Activated naive CD8-positive, alpha-beta T cell treated with anti-CD3 and anti-CD28 coated beads for 36 hours (primary cell): ENCODE data around the gene NEDD4. TPM values are rescaled to one million over a fixed set of nuclear protein-coding genes. Genes with fewer than 3 reads are reported as not detected.
"Not testable (repeated sequence)": the region's sequence is repeated elsewhere in the genome, so short reads cannot be mapped to it uniquely, and the experiment has no call there.

Experiments
- DNase-seq: peaks from one replicate; pipeline ENCODE4 v3.0.0; 2021
- H3K27ac Mint-ChIP-seq: one replicate; pipeline ENCODE4 v1.8.0; 2022; ENCODE audit warnings: mild to moderate bottlenecking, moderate library complexity, mixed read lengths
- H3K27me3 Mint-ChIP-seq: one replicate; pipeline ENCODE4 v1.8.0; 2022; ENCODE audit warnings: mild to moderate bottlenecking, mixed read lengths
- H3K36me3 Mint-ChIP-seq: one replicate; pipeline ENCODE4 v1.8.0; 2021; ENCODE audit warnings: mild to moderate bottlenecking, mixed read lengths
- H3K4me1 Mint-ChIP-seq: one replicate; pipeline ENCODE4 v1.8.0; 2021; ENCODE audit warnings: mixed read lengths
- H3K4me3 Mint-ChIP-seq: one replicate; pipeline ENCODE4 v1.8.0; 2022; ENCODE audit warnings: mild to moderate bottlenecking, moderate library complexity, mixed read lengths
- H3K9me3 Mint-ChIP-seq: one replicate; pipeline ENCODE4 v1.8.0; 2022; ENCODE audit warnings: mixed read lengths
- total RNA-seq, 2 experiments: library from RNA; stranded (reverse); gene quantifications; one replicate each; pipeline ENCODE4 v1.2.3, GENCODE V29; 2021

Gene NEDD4
- total RNA-seq, 2 experiments from 2014 or later, result 13.3 to 15.4 TPM

DNA sequence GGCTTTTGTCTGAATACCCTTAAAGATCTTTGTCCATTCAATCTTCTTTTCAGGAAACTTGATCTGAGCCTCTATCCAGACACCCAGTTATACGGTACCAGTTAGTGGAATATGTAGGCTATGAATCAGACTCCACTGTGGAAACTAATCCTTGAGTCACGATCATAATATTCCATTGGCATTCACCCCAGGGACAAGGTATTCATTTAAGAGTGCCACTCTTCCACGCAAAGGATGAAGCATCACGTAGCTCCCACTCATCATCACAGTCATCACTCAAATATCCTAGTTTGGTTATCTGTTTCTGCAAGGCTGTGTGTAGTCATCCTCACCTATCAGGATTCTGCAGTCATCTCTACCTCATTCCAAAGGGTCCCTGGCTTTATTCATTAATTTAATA lies 85.6 kb downstream of the NEDD4 start:
- no peak for DNase-seq
- Mint-ChIP-seq H3K27me3 (no peaks in the 10 kb centered on the region), H3K4me1 (no peaks in the 10 kb centered on the region), H3K27ac (no peak overlapping the region), H3K36me3 (peaks cover 2% of the 10 kb centered on the region), H3K4me3 (no peak overlapping the region), H3K9me3 (no peaks in the 10 kb centered on the region)

DNA sequence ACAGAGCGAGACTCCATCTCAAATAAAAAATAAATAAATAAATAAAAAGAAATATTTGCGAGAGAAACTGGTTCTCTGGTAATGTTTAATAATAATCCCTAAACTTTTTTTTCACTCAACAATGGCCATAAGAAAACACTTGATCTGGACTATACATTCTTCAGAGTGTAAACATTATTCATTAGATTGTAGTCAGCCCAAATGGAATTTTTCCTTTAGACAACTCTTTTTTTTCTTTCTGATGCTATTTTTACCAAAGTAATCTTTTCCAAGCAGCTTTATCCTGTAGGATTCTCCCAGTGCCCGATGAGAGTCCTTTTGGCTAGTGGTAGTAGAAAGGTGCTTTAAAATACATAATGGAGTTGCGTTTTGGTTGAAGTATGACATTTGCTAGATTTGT lies 90.4 kb downstream of the NEDD4 start:
- H3K27ac Mint-ChIP-seq, result no peak overlapping the region
- no peaks in the 10 kb centered on the region for H3K4me1 Mint-ChIP-seq
- DNase-seq, result no peak
- peaks cover 2% of the 10 kb centered on the region for H3K36me3 Mint-ChIP-seq
- H3K27me3 Mint-ChIP-seq, result no peaks in the 10 kb centered on the region
- no peak overlapping the region for H3K4me3 Mint-ChIP-seq
- H3K9me3 Mint-ChIP-seq, result no peaks in the 10 kb centered on the region

DNA sequence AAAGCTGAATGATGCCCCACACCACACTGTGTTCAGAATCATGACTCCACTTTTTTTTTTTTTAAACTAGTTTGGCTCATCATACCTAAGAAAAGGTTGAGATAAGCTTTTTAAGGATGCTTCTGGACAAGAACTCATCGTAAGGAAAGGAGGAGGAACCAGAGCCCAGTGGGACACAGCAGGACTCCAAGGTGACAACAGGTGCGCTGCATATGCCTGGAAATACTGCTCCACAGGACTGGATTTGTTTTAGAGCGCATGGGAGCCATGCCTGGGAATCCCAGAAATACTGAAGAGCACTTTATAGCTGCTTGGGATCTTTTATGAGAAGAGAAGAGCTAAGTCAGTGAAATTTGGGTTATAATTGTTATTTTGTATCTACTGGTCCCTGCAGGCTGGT lies 93.4 kb downstream of the NEDD4 start:
- no peaks in the 10 kb centered on the region for H3K36me3 Mint-ChIP-seq

DNA sequence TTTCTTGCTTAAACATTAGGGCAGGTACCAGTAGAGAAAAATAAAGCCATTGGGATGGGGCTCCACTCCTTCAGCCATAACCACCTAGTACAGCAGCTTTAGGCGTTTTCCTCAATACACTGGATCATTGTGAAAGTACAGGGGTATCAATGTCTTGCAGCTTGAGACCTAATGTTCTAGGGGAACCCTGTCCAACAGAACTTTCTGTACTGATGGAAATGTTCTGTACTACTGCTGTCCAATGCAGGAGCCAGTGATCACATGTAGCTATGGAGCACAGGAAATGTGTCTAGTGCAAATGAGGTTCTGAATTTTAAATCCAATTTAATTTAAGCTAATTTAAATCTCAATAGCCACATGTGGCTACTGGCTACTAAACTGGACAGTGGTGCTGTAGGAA lies 93.9 kb downstream of the NEDD4 start:
- H3K27ac Mint-ChIP-seq, result no peak overlapping the region
- H3K4me3 Mint-ChIP-seq, result no peak overlapping the region
- no peaks in the 10 kb centered on the region for H3K27me3 Mint-ChIP-seq
- no peaks in the 10 kb centered on the region for H3K9me3 Mint-ChIP-seq
- no peak for DNase-seq
- H3K4me1 Mint-ChIP-seq, result peaks cover 7% of the 10 kb centered on the region
- H3K36me3 Mint-ChIP-seq, result no peaks in the 10 kb centered on the region

More for the DNA sequence above, 93.4 kb downstream of the NEDD4 start:
- Mint-ChIP-seq H3K4me3 (no peak overlapping the region), H3K4me1 (peaks cover 6% of the 10 kb centered on the region), H3K27me3 (no peaks in the 10 kb centered on the region), H3K27ac (no peak overlapping the region), H3K9me3 (no peaks in the 10 kb centered on the region)
- no peak for DNase-seq

DNA sequence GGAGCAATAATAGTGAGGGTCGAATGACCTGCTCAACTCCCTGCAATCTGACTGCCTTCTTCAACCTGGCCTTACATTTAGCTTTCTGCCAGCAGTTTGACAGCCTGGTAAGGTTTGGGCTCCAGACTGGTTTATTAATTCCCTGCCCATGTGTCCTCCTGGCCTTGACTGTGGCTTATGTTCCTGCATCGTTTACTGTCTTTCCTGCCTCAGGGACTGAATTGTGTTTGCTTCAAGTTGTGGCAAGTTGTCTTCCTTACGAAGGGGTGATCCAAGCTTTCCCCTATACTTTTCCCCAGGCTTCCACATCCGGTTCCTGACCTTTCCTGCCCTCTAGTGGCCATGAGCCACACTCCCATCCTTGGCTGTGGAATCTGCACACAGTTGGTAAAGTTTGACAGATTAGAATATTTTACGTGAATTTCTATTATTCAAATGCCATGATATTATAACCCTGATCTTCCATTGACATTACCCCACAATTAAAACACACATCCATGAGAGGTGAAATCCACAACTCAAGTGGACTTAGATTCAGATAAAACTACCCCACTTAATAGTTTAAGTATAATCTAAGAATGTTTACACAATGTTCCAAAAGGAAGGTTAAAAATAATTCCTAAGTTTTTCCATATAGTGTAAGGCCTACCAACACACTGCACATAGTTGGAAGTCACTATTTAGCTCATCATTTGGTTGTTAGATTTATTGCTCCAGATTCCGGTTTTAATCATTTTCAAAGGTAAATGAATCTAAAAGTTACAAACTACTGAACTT lies 95.7 kb downstream of the NEDD4 start:
- H3K4me3 Mint-ChIP-seq, result no peak overlapping the region
- H3K36me3 Mint-ChIP-seq, result no peaks in the 10 kb centered on the region
- no peak overlapping the region for H3K27ac Mint-ChIP-seq
- H3K4me1 Mint-ChIP-seq, result peaks cover 10% of the 10 kb centered on the region
- DNase-seq, result no peak
- no peaks in the 10 kb centered on the region for H3K27me3 Mint-ChIP-seq
- H3K9me3 Mint-ChIP-seq, result no peaks in the 10 kb centered on the region

DNA sequence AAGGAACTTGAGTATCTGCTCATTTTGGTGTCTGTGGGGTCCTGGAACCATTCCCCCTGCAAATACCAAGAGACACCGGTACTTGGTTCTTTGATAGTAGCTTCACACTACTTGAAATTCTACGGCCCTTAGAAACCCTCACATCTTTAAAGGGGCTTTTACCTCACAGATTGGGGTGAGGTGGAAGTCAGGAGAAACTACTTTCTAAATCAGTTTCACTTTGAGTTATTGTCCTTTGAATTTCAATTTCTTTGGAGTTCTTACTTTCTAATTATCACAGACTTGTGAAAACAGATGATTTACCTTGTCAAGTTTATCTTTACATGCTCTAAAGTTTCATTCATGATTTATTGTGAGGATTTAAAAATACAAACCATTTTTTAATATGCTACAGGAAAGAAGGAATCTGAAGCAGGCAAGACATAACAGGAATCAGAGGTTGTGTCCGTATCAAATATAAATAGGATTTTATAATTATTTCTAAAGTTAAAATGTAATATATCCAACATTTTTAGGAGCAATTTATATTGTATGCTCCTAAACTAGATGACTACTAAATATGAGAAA lies 98.9 kb downstream of the NEDD4 start:
- Mint-ChIP-seq H3K9me3 (no peaks in the 10 kb centered on the region), H3K27ac (no peak overlapping the region), H3K4me3 (no peak overlapping the region), H3K36me3 (no peaks in the 10 kb centered on the region), H3K4me1 (peaks cover 10% of the 10 kb centered on the region), H3K27me3 (no peaks in the 10 kb centered on the region)
- DNase-seq, result no peak

DNA sequence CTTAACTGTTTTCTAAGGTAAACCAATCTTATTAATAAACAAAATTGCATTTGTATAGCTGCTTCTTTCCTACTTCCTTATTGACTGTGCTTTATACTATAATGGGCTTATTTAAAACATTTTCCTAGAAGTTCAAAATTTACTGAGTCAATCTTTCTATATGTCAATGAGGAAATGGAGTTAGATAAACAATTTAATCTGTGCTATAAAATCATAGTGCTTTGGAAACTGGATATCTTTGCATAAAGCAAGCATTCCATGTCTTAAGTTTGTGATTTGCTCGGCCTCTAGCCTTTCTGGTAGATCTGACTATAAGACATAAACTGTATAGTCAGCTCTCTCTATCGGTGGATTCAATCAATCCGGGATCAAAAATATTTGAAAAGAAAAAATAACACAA lies 99.6 kb downstream of the NEDD4 start:
- Mint-ChIP-seq H3K4me1 (peaks cover 10% of the 10 kb centered on the region), H3K9me3 (peaks cover 1% of the 10 kb centered on the region), H3K36me3 (no peaks in the 10 kb centered on the region), H3K27me3 (no peaks in the 10 kb centered on the region), H3K4me3 (no peak overlapping the region), H3K27ac (no peak overlapping the region)
- DNase-seq, result no peak

DNA sequence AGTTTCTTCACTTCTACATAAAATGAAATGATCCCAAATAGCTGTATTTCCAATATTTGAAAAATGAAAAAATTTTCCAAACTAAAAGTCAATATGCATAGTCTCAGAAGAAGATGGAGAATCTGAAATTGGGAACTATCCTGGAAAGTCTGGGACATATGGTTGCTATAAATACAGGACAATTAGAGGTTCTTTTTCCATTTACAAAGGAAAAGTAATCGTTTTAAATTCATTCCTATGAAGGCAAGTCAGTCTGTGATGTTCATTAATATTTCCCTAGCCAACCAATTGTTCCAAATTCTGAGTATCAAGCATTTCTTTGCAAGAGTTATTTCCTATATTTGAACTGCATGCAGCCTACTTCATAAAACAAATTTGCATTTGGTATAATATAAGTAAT lies 102.2 kb downstream of the NEDD4 start:
- Mint-ChIP-seq H3K4me3 (no peak overlapping the region), H3K9me3 (peaks cover 18% of the 10 kb centered on the region)

DNA sequence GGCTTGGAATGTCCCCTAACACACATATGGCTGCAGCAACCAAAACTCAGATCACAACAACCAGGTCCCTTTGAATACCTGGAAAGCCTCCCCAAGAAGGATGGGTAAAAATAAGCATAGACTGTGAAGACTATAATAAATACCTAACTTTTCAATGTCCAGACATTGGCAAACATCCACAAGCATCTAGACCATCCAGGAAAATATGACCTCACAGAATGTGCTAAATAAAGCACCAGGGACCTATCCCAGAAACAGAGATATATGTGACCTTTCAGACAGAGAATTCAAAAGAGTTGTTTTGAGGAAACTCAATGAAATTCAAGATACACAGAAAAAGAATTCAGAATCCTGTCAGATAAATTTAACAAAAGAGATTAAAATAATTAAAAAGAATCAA lies 109.2 kb downstream of the NEDD4 start:
- Mint-ChIP-seq H3K4me1 (no peaks in the 10 kb centered on the region), H3K27me3 (no peaks in the 10 kb centered on the region), H3K9me3 (peaks cover 24% of the 10 kb centered on the region), H3K27ac (no peak overlapping the region), H3K4me3 (no peak overlapping the region), H3K36me3 (peaks cover 1% of the 10 kb centered on the region)
- DNase-seq, result no peak

More for the DNA sequence above, 102.2 kb downstream of the NEDD4 start:
- no peak overlapping the region for H3K27ac Mint-ChIP-seq
- peaks cover 10% of the 10 kb centered on the region for H3K4me1 Mint-ChIP-seq
- no peak for DNase-seq
- no peaks in the 10 kb centered on the region for H3K27me3 Mint-ChIP-seq
- peaks cover 1% of the 10 kb centered on the region for H3K36me3 Mint-ChIP-seq

DNA sequence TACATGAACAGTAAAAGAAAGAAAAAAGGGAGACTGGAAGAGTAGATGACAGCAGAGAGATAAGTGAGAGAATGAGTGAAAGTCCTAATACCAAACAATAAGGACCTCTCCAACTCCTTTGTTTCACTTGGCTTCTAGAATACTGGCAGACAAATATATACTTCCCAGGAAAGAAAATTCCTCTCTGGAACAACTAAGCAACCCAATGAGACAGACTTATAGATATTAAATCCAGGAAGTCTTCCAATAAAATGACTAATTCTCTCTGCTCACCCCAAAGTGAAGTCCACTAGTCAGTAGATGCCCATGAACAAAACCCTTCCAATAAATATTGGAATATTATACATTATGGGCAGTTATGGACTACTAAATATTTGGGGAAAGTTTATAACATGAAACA lies 114.2 kb downstream of the NEDD4 start:
- no peaks in the 10 kb centered on the region for H3K36me3 Mint-ChIP-seq

DNA sequence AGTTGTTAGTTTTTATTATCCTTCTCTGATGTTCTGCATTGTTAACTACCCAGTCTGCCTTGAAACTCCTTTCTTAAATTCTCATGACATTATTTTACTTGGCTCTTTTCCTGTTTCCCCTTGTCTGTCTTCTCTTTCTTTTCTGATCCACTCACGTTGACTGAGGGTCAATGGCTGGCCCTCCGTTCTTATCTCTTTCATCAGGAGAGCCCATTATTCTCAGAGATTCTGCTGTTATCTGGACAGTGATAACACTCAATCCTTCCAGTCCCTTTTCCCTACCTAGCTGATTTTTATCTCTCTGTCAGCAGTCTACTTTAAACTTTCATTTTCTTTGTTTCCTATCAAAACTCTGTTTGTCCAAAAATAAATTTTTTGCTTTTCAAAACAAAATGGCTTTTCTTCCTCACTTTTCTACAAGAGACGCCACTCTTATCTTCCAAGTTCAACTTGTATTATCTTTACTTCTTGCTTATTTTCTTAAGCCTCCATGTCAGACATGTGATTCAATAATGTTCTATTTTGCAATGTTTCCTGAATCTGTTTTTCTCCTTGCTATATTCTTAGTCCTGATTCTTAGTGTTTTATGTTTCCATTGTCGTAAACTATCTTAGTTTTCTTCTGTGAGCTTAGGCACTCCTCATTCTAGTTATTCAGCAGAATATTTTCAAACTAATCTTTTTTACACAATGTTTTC lies 120.2 kb downstream of the NEDD4 start:
- Mint-ChIP-seq H3K4me3 (no peak overlapping the region), H3K36me3 (no peaks in the 10 kb centered on the region), H3K27ac (no peak overlapping the region), H3K27me3 (no peaks in the 10 kb centered on the region), H3K9me3 (no peaks in the 10 kb centered on the region), H3K4me1 (peaks cover 2% of the 10 kb centered on the region)
- no peak for DNase-seq

More for the DNA sequence above, 114.2 kb downstream of the NEDD4 start:
- no peak for DNase-seq
- Mint-ChIP-seq H3K27ac (no peak overlapping the region), H3K27me3 (no peaks in the 10 kb centered on the region), H3K4me3 (no peak overlapping the region), H3K9me3 (no peaks in the 10 kb centered on the region), H3K4me1 (no peaks in the 10 kb centered on the region)

DNA sequence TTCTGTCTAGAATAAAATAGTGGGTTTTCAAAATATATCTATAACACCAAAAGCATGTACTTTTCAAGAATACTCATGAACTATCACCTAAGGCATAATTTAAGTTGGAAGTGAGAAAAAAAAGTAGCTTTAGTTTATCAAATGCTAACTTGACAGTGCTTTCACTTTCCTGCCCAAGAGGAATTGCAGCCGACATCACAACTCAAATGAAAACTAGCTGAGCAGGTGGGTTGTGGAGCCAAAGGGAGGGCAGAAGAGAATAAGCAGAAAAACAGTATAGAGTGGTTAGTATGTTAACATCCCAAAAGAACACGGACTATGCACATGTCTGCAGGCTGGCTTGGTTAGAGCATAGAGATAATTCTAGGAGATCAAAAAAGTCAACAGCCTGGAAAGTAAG lies 120.9 kb downstream of the NEDD4 start:
- Mint-ChIP-seq H3K4me1 (peaks cover 2% of the 10 kb centered on the region), H3K27me3 (no peaks in the 10 kb centered on the region), H3K27ac (no peak overlapping the region), H3K4me3 (no peak overlapping the region), H3K9me3 (no peaks in the 10 kb centered on the region), H3K36me3 (no peaks in the 10 kb centered on the region)
- DNase-seq, result no peak

DNA sequence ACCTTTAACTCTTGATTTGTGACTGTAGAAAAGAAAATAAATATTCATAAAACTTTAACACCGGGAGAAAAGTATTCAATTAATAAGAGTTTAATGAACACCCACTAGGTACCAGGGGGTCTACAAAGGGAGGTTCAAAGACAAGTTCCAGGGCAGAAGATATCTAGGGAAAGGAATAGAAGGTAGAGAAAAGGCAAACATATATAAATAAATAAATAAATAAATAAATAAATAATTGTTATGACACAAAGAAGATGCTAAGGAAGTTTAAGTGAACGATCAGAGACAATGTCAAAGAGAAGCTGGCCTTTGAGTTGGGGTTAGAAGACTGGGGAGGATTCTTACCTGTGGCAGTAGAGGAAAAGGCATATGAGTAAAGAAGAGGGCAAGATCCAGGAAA lies 123.8 kb downstream of the NEDD4 start:
- Mint-ChIP-seq H3K36me3 (no peaks in the 10 kb centered on the region), H3K27ac (no peak overlapping the region), H3K4me3 (no peak overlapping the region), H3K9me3 (no peaks in the 10 kb centered on the region), H3K27me3 (no peaks in the 10 kb centered on the region), H3K4me1 (peaks cover 2% of the 10 kb centered on the region)
- no peak for DNase-seq

DNA sequence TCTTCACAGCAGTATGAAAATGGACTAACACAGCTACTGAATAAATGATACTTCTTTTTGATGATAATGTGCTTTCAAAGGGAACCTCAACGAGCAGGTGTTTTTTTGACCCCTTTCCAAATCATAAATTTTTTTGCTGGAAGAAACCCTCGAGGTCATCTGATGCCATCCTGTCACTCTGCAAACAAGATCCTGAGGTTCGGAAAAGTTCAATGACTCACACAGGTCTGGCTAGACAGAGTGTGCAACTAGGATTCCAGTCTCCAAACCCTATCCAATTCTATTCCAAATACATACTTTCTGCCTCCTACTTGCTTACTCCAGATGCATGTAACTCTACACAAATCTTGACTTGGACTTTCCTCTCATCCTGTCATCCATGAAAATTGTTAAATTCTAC lies 124.7 kb downstream of the NEDD4 start:
- Mint-ChIP-seq H3K4me3 (no peak overlapping the region), H3K4me1 (peaks cover 2% of the 10 kb centered on the region), H3K9me3 (no peaks in the 10 kb centered on the region), H3K36me3 (no peaks in the 10 kb centered on the region), H3K27ac (no peak overlapping the region), H3K27me3 (no peaks in the 10 kb centered on the region)
- DNase-seq, result no peak

DNA sequence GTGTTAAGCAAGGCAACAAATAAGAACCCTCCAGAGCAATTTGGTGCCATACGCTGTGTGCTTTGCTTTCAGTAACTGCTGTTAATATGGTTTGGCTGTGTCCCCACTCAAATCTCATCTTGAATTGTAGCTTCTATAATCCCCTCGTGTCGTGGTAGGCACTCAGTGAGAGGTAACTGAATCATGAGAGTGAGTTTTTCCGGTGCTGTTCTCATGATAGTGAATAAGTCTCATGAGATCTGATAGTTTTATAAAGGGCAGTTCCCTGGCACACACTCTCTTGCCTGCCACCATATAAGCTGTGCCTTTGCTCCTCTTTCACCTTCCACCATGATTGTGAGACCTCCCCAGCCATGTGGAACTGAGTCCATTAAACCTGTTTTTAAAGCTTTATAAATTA lies 125.1 kb downstream of the NEDD4 start:
- not testable (repeated sequence) for H3K9me3 Mint-ChIP-seq, H3K27ac Mint-ChIP-seq, DNase-seq, H3K4me1 Mint-ChIP-seq, H3K36me3 Mint-ChIP-seq, H3K27me3 Mint-ChIP-seq, H3K4me3 Mint-ChIP-seq

DNA sequence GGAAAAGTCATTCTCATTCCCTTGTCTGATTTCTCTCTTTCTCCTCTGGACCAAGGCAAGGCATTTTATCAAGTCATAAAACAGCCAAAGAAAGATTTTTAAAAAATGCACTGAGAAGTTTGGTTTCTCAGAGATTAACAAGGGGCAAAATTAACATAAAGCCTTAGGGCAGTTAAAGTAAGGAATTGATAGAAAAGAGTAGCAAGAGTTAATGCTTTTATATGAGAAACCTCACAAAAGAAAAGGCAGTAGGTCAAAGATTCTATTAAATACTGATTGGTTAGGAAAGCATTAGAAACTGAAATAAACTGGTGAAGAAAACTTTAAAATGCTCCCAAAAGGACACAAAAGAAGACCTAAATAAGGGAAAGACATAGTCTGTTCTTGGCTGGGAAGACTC lies 129.5 kb downstream of the NEDD4 start:
- Mint-ChIP-seq H3K27ac (no peak overlapping the region), H3K4me3 (no peak overlapping the region), H3K36me3 (peaks cover 4% of the 10 kb centered on the region), H3K27me3 (no peaks in the 10 kb centered on the region), H3K9me3 (no peaks in the 10 kb centered on the region), H3K4me1 (no peaks in the 10 kb centered on the region)
- DNase-seq, result no peak
